RWPE2 (cell line): ENCODE data around the gene TEF.

ENCODE experiments used
- ATAC-seq: fragments of 200-7000 bp; cut with Tn5 transposase; 3 replicates; pipeline ENCODE4 v1.9.1; 2021; ENCODE audit warnings: low read depth
- DNase-seq: peaks from one replicate; pipeline ENCODE4 v3.0.0-alpha.2; 2020; ENCODE audit warnings: low spot score
- H3K27ac ChIP-seq: fragments of 450-650 bp; 2 replicates; pipeline ENCODE4 v1.5.1; 2017; ENCODE audit warnings: mild to moderate bottlenecking; ENCODE audit not compliant: poor library complexity, severe bottlenecking
- H3K27me3 ChIP-seq: fragments of 250-450 bp; sonication (Bioruptor Pico); 2 replicates; pipeline ENCODE4 v1.5.1; 2021; ENCODE audit warnings: mild to moderate bottlenecking, moderate library complexity; ENCODE audit not compliant: insufficient read depth, poor library complexity, severe bottlenecking
- H3K36me3 ChIP-seq: fragments of 250-450 bp; sonication (Bioruptor Pico); 2 replicates; pipeline ENCODE4 v1.5.1; 2020; ENCODE audit warnings: low read depth, mild to moderate bottlenecking, moderate library complexity
- H3K4me1 ChIP-seq: fragments of 250-450 bp; sonication (Bioruptor Pico); 2 replicates; pipeline ENCODE4 v1.5.1; 2021; ENCODE audit warnings: mild to moderate bottlenecking, moderate library complexity; ENCODE audit not compliant: insufficient read depth, poor library complexity, severe bottlenecking
- H3K4me3 ChIP-seq: fragments of 250-450 bp; sonication (Bioruptor Pico); 2 replicates; pipeline ENCODE4 v1.5.1; 2021; ENCODE audit warnings: mild to moderate bottlenecking, moderate library complexity; ENCODE audit not compliant: severe bottlenecking
- H3K9me3 ChIP-seq: fragments of 250-450 bp; sonication (Bioruptor Pico); 2 replicates; pipeline ENCODE4 v1.5.1; 2021; ENCODE audit warnings: mild to moderate bottlenecking, moderate library complexity; ENCODE audit not compliant: severe bottlenecking
- TF ChIP-seq, protein P1 (sequence below): fragments of 450-650 bp; IDR thresholded peaks from one replicate; pipeline ENCODE4 v1.5.1; 2017; ENCODE audit warnings: mild to moderate bottlenecking, moderate library complexity; ENCODE audit not compliant: poor library complexity, severe bottlenecking

Gene TEF

DNA sequence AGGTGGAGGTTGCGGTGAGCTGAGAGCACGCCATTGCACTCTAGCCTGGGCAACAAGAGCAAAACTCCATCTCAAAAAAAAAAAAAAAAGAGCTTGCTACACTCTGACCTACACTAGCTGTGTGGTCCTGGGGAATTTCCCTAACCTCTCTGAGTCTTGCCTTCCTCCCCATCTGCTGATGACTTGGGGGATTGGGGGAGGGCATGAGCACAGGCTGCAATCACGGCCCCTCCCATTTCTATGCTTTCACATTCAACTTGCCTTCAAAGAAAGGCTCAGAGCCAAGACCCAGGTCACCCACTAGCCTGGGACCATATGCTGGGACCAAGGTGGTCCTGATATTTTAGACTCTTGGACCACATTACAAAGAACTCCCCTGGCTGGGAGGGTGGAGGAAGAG is 39.8 kb upstream of the TEF start:
- ATAC-seq (no peak), DNase-seq (no peak)
- Histone ChIP-seq H3K4me1 (no peaks in the 10 kb centered on the region), H3K36me3 (peaks cover 47% of the 10 kb centered on the region), H3K27me3 (no peaks in the 10 kb centered on the region), H3K4me3 (no peak overlapping the region), H3K9me3 (no peaks in the 10 kb centered on the region), H3K27ac (no peak overlapping the region)
- TF ChIP-seq, protein P1, sequence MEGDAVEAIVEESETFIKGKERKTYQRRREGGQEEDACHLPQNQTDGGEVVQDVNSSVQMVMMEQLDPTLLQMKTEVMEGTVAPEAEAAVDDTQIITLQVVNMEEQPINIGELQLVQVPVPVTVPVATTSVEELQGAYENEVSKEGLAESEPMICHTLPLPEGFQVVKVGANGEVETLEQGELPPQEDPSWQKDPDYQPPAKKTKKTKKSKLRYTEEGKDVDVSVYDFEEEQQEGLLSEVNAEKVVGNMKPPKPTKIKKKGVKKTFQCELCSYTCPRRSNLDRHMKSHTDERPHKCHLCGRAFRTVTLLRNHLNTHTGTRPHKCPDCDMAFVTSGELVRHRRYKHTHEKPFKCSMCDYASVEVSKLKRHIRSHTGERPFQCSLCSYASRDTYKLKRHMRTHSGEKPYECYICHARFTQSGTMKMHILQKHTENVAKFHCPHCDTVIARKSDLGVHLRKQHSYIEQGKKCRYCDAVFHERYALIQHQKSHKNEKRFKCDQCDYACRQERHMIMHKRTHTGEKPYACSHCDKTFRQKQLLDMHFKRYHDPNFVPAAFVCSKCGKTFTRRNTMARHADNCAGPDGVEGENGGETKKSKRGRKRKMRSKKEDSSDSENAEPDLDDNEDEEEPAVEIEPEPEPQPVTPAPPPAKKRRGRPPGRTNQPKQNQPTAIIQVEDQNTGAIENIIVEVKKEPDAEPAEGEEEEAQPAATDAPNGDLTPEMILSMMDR, result no peak

DNA sequence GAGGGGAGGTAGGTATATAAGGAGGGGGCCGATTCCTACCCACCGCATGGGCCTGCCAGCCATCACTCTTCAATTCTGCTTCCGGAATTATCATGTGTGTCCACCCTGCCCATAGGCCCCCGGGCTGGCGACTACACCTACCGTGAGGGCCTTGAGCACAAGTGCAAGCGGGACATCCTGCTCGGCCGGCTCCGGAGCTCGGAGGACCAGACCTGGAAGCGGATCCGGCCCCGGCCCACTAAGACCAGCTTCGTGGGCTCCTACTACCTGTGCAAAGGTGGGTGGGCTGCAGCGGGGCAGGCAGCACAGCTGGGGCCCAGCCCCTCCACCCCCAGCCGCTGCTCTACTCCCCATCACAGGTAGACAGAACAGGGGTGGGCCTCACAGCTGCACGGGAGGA is 38.4 kb upstream of the TEF start:
- Histone ChIP-seq H3K9me3 (no peaks in the 10 kb centered on the region), H3K4me1 (no peaks in the 10 kb centered on the region), H3K27me3 (no peaks in the 10 kb centered on the region), H3K36me3 (peaks cover 57% of the 10 kb centered on the region), H3K4me3 (no peak overlapping the region), H3K27ac (no peak overlapping the region)
- ATAC-seq, result no peak
- TF ChIP-seq, protein P1, result no peak
- peak; percentile 67 for DNase-seq

DNA sequence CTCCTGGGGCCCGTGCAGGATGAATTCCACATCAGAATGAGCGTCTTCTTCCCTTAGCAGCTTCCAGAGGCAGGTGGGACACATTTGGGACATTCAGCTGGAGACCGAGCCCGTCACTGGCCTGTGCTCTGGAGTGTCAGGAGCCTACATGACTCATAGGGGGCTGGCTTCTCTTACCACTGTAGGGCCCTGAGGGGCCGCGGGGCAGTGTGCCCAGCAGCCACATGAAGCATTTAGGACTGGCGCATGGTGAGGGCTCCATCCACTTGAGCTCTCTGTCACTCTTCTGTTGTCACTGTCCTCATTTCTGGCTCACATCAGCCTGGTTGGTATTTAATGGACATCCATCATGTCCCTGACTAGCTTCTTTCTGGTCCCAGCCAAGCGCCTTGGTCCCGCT is 38.0 kb upstream of the TEF start:
- H3K4me3 ChIP-seq, result no peak overlapping the region
- H3K36me3 ChIP-seq, result peaks cover 59% of the 10 kb centered on the region
- no peaks in the 10 kb centered on the region for H3K27me3 ChIP-seq
- DNase-seq, result no peak
- H3K9me3 ChIP-seq, result no peaks in the 10 kb centered on the region
- no peak overlapping the region for H3K27ac ChIP-seq
- H3K4me1 ChIP-seq, result no peaks in the 10 kb centered on the region
- ATAC-seq, result no peak
- TF ChIP-seq, protein P1, result no peak

DNA sequence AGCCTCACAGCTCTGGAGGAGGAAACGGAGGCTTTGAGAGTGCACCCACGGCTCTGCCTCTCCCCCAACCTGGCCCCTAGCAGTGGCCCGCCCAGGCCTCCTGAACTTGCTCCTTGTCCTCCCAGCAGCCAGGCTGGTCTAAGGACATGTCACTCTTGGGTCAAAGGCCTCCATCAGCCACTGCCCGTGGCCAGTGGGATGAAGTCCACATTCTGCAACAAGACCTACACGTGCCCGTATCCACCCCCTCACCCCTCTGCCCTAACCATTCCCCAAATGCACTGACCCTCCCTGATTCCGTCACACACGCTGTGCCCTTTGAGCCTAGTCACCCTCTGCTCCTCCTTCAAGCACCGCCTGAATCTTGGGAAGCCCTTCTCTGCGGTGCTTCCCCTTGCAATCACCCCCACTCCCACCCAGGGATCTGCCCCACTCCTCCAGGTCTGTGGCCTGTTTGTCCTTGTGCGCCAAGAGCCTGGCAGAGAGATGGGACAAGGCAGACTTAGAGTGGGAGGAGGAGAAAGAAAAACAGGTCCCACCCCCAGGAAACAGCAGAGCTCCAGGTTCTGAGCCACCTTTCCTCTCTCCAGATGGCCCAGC is 37.5 kb upstream of the TEF start:
- H3K36me3 ChIP-seq, result peaks cover 59% of the 10 kb centered on the region
- no peak overlapping the region for H3K4me3 ChIP-seq
- DNase-seq, result peak; percentile 28
- TF ChIP-seq, protein P1, result no peak
- no peaks in the 10 kb centered on the region for H3K9me3 ChIP-seq
- H3K4me1 ChIP-seq, result no peaks in the 10 kb centered on the region
- ATAC-seq, result no peak
- H3K27me3 ChIP-seq, result no peaks in the 10 kb centered on the region
- H3K27ac ChIP-seq, result no peak overlapping the region

DNA sequence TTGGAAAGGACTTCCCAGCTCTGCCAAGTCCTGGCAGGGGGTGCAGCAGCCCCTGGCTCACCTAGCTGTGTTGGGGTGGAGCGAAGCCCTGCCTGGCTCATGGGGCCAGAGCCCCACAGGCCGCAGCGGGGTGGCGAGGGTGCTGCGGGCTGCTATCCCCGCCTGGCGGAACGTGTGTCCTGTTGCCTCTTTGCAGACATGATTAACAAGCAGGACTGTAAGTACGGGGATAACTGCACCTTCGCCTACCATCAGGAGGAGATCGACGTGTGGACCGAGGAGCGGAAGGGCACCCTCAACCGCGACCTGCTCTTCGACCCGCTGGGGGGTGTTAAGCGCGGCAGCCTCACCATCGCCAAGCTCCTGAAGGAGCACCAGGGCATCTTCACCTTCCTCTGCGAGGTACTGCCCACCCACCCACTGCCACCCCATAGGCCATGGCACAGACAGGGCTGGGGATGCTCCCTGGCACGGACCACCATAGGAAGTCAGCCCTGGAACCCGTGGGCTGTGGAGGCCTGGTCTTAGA is 35.9 kb upstream of the TEF start:
- H3K4me3 ChIP-seq, result no peak overlapping the region
- no peaks in the 10 kb centered on the region for H3K4me1 ChIP-seq
- DNase-seq (peak; percentile 40), ATAC-seq (no peak)
- no peak overlapping the region for H3K27ac ChIP-seq
- H3K27me3 ChIP-seq, result no peaks in the 10 kb centered on the region
- no peaks in the 10 kb centered on the region for H3K9me3 ChIP-seq
- TF ChIP-seq, protein P1, result no peak
- peaks cover 74% of the 10 kb centered on the region for H3K36me3 ChIP-seq
